ENCODE measurements around the gene KEL. TPM values are rescaled to one million over a fixed set of nuclear protein-coding genes. Genes with fewer than 3 reads are reported as not detected.

The KEL gene
- total and polyA plus RNA-seq, 2 experiments from 2014 or later: 9.3 to 12.6 TPM

DNA sequence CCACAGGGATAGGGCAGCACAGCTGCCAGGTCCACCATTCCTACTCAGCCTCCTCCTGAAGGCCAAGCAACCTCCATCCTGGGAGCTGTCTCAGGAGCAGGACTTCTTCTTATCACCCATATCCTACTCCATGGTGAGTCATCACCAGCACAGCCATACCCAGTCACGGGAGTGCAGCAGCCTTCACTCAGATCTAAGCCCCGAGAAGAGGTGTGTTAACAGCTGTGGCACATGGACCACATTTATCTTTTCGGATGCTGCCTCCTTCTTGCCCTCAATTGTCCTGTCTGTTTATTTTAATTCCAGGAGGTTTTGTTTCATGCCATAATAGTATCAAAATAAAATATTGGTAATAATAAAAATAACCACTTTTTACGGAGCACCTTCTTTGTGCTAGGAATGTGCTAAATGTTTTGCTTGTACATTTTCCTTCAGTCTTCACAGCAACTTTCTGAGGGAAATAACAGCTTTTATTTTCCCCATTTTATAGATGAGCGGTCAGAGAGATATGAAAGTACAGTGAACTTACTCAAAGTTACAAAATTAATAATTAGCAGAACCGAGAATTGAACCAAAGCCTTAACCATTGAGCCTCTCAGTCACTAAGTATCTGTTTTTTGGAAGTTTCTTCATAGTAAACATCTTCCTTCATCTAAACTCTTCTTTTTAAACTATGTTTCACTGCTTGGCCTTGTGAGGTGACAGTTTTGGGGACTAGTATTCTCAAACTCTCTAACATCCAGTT, 2.5 kb upstream of the KEL start:
- peaks cover 23% of the 10 kb centered on the region for H3K4me1 ChIP-seq (ENCODE audit: low read depth)
- H3K27ac ChIP-seq: no peak overlapping the region
- DNase-seq (ENCODE audit: low read depth in 1 of 2, low spot score in 1 of 2): no peak
- no peak overlapping the region for H3K4me3 ChIP-seq
- no peaks in the 10 kb centered on the region for H3K9me3 ChIP-seq (ENCODE audit: low read depth)
- TF ChIP-seq, protein P1, sequence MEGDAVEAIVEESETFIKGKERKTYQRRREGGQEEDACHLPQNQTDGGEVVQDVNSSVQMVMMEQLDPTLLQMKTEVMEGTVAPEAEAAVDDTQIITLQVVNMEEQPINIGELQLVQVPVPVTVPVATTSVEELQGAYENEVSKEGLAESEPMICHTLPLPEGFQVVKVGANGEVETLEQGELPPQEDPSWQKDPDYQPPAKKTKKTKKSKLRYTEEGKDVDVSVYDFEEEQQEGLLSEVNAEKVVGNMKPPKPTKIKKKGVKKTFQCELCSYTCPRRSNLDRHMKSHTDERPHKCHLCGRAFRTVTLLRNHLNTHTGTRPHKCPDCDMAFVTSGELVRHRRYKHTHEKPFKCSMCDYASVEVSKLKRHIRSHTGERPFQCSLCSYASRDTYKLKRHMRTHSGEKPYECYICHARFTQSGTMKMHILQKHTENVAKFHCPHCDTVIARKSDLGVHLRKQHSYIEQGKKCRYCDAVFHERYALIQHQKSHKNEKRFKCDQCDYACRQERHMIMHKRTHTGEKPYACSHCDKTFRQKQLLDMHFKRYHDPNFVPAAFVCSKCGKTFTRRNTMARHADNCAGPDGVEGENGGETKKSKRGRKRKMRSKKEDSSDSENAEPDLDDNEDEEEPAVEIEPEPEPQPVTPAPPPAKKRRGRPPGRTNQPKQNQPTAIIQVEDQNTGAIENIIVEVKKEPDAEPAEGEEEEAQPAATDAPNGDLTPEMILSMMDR (IDR thresholded peaks at IDR 0.05; ENCODE audit: low read depth, low read length): no peak
- H3K36me3 ChIP-seq: no peaks in the 10 kb centered on the region
- H3K27me3 ChIP-seq: no peaks in the 10 kb centered on the region

DNA sequence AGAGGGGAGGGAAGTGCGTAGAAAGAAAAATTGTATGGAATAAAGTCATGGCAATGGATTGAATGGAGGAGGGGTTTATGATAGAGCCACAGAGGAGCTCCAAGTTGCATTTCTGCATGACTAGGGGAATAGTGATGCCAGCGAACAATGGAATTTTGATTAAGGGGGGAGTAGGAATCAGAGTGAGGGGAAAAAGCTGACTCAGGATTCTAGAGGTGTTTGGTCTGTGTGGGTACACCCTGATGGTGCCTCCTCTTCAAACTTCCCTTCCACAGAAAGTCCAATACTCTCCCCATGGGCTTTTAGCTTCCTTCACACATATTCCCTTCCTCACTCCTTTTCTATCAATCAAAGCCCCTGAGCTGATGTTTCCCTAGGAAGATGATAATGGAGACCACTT, 1.8 kb upstream of the KEL start:
- H3K36me3 ChIP-seq: no peaks in the 10 kb centered on the region
- TF ChIP-seq, protein P1 (IDR thresholded peaks at IDR 0.05; ENCODE audit: low read depth, low read length): no peak
- no peak for DNase-seq (ENCODE audit: low read depth in 1 of 2, low spot score in 1 of 2)
- H3K4me3 ChIP-seq: no peak overlapping the region
- H3K9me3 ChIP-seq (ENCODE audit: low read depth): no peaks in the 10 kb centered on the region
- no peak overlapping the region for H3K27ac ChIP-seq
- peaks cover 23% of the 10 kb centered on the region for H3K4me1 ChIP-seq (ENCODE audit: low read depth)
- H3K27me3 ChIP-seq: no peaks in the 10 kb centered on the region

DNA sequence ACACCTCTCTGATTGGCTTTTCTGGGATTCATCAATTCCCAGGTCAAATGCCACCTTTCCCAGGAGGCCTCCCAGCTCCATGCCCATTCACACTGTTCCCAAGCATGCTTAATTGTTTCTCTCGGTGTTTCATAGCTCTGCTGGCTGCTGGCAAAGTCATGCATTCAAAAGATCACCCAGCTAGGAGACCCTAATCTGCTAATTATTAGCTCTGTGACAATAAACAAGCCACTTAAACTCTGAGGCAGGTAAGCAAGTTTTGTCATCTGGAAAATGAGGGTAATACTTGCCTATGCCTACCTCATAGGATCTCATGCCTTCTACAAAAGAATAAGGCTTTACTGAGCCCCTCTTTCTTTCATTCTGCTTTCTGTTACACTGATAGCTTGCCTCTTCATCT, 828 bp upstream of the KEL start:
- no peaks in the 10 kb centered on the region for H3K27me3 ChIP-seq
- no peak overlapping the region for H3K27ac ChIP-seq
- no peak overlapping the region for H3K4me3 ChIP-seq
- peaks cover 25% of the 10 kb centered on the region for H3K4me1 ChIP-seq (ENCODE audit: low read depth)
- no peaks in the 10 kb centered on the region for H3K9me3 ChIP-seq (ENCODE audit: low read depth)
- no peak for DNase-seq (ENCODE audit: low read depth in 1 of 2, low spot score in 1 of 2)
- H3K36me3 ChIP-seq: no peaks in the 10 kb centered on the region
- TF ChIP-seq, protein P1 (IDR thresholded peaks at IDR 0.05; ENCODE audit: low read depth, low read length): no peak

DNA sequence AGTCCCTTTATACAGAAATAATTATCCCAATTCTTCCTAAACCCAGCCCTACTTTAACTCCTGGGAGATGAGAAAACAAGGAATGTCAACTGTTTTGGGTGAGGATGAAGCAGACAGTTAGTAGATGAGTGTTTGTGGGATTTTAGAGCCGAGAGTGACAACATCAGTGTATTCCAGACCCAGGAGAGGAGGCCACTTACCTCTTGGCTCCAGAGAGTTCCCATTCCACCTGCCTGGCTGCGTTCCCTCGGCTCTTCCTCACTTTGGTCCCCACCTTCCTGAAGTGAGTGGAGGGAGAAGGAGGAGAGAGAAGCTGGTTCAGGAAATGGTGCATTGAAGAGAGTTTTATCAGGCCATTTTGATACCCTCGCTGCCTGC, 579 bp downstream of the KEL start:
- no peak for DNase-seq (ENCODE audit: low read depth in 1 of 2, low spot score in 1 of 2)
- peaks cover 39% of the 10 kb centered on the region for H3K4me1 ChIP-seq (ENCODE audit: low read depth)
- H3K4me3 ChIP-seq: peak overlapping the region; percentile 15
- no peaks in the 10 kb centered on the region for H3K27me3 ChIP-seq
- H3K27ac ChIP-seq: no peak overlapping the region
- H3K36me3 ChIP-seq: no peaks in the 10 kb centered on the region
- H3K9me3 ChIP-seq (ENCODE audit: low read depth): no peaks in the 10 kb centered on the region
- TF ChIP-seq, protein P1 (IDR thresholded peaks at IDR 0.05; ENCODE audit: low read depth, low read length): no peak

DNA sequence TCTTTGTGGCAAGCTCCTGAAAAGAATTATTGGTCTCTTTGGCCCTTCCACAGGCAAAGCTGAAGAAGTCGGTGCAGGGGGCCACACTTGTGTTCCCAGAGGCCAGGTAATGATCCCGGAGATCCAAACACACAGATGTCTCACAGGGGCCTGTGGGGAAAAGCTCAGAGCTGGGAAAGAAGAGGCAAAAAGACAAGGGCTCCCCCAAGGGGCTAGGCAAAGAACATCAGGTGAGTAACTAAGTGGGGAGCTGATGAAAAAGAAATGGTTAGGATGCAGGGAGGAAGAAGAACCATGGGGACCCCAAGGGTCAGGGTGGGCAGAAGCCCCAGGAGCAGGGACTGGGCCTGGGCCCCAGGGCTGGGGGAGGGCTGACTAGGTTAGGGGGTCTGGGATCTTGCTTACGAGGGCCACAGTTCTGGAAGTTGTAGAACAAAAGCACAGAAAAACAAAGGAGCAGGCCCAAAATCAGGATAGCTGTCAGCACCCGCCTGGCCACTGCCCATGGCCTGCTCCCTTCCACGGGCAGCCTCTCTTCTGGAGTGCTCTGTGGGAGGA, 1.1 kb downstream of the KEL start:
- TF ChIP-seq, protein P1 (IDR thresholded peaks at IDR 0.05; ENCODE audit: low read depth, low read length): peak; percentile 7
- no peaks in the 10 kb centered on the region for H3K36me3 ChIP-seq
- no peaks in the 10 kb centered on the region for H3K9me3 ChIP-seq (ENCODE audit: low read depth)
- no peaks in the 10 kb centered on the region for H3K27me3 ChIP-seq
- no peak overlapping the region for H3K27ac ChIP-seq
- H3K4me1 ChIP-seq (ENCODE audit: low read depth): peaks cover 41% of the 10 kb centered on the region
- no peak overlapping the region for H3K4me3 ChIP-seq
- DNase-seq (ENCODE audit: low read depth in 1 of 2, low spot score in 1 of 2): no peak

All from cardiac muscle cell (in vitro differentiated cells and primary cell).